OCI-LY7 (cell line): Measurements from ENCODE around the gene METTL18. TPM values are rescaled to one million over a fixed set of nuclear protein-coding genes. Genes with fewer than 3 reads are reported as not detected.

Experiments used
- BruUV-seq: library from RNA; stranded (reverse); fragments of 400-500 nt; replicated peaks from 2 replicates; lab custom pipeline; 2021; lab: Mats Ljungman, UMichigan
- CTCF ChIA-PET: fragments of 300-600 bp; sonication (Branson Sonifier 250); formaldehyde crosslinking; loops from one replicate; lab custom pipeline; 2022; ENCODE audit warnings: antibody characterized with exemption; ENCODE audit not compliant: unreplicated experiment; lab: Charles Lee
- POLR2A ChIA-PET: fragments of 300-600 bp; sonication (Branson Sonifier 250); formaldehyde crosslinking; loops from one replicate; lab custom pipeline; 2022; ENCODE audit warnings: antibody characterized with exemption; lab: Charles Lee
- DNase-seq: peaks from one replicate; pipeline ENCODE4 v3.0.0-alpha.2; 2015; ENCODE audit warnings: low spot score
- H2AFZ ChIP-seq: fragments of 200-600 bp; sonication (generic), shearing (Covaris generic); 2 replicates; pipeline ENCODE4 v1.6.1; 2014; ENCODE audit warnings: mild to moderate bottlenecking, antibody characterized with exemption, low read length, moderate library complexity
- H3K27ac ChIP-seq: fragments of 200-600 bp; sonication (generic); 2 replicates; pipeline ENCODE4 v1.5.1; 2014; ENCODE audit warnings: mixed run types, low read depth, mild to moderate bottlenecking, moderate library complexity, low read length, inconsistent platforms; ENCODE audit not compliant: poor library complexity, severe bottlenecking
- H3K36me3 ChIP-seq: fragments of 200-600 bp; sonication (generic); 2 replicates; pipeline ENCODE4 v1.6.1; 2014; ENCODE audit warnings: mild to moderate bottlenecking, antibody characterized with exemption, low read length, moderate library complexity, mixed read lengths; ENCODE audit not compliant: insufficient read depth
- H3K4me1 ChIP-seq: fragments of 200-600 bp; sonication (generic); 2 replicates; pipeline ENCODE4 v1.5.1; 2014; ENCODE audit warnings: mild to moderate bottlenecking, low read length; ENCODE audit not compliant: insufficient read depth, poor library complexity, severe bottlenecking
- H3K4me2 ChIP-seq: fragments of 200-600 bp; sonication (generic); 2 replicates; pipeline ENCODE4 v1.6.1; 2014; ENCODE audit warnings: mild to moderate bottlenecking, low read length
- H3K4me3 ChIP-seq: fragments of 200-600 bp; sonication (generic); 2 replicates; pipeline ENCODE4 v1.5.1; 2014; ENCODE audit warnings: mild to moderate bottlenecking, low read depth, low read length; ENCODE audit not compliant: poor library complexity, severe bottlenecking
- H3K79me2 ChIP-seq: fragments of 200-600 bp; sonication (generic); 2 replicates; pipeline ENCODE4 v1.6.1; 2016; ENCODE audit warnings: low read depth, mild to moderate bottlenecking, low read length, moderate library complexity, mixed read lengths; ENCODE audit not compliant: insufficient read depth
- H3K9me2 ChIP-seq: fragments of 200-600 bp; sonication (generic); 2 replicates; pipeline ENCODE4 v1.6.1; 2016; ENCODE audit warnings: mild to moderate bottlenecking, low read length, mixed read lengths; ENCODE audit not compliant: insufficient read depth
- H3K9me3 ChIP-seq: fragments of 200-600 bp; sonication (generic); 2 replicates; pipeline ENCODE4 v1.6.1; 2014; ENCODE audit warnings: mild to moderate bottlenecking, mixed run types, low read length, mixed read lengths
- H4K20me1 ChIP-seq: fragments of 200-600 bp; sonication (generic); 2 replicates; pipeline ENCODE4 v1.6.1; 2014; ENCODE audit warnings: mild to moderate bottlenecking, antibody characterized with exemption, low read length, moderate library complexity, mixed read lengths; ENCODE audit not compliant: insufficient read depth
- CTCF ChIP-seq: fragments of 200-600 bp; sonication (generic); conservative IDR thresholded peaks from 2 replicates; pipeline ENCODE4 v1.5.1; 2014; ENCODE audit warnings: mild to moderate bottlenecking, antibody characterized with exemption, low read length, moderate library complexity, mixed read lengths
- EZH2phosphoT487 ChIP-seq: fragments of 200-600 bp; sonication (generic); IDR thresholded peaks from 2 replicates; pipeline ENCODE4 v1.6.1; 2018; ENCODE audit warnings: low read depth, borderline replicate concordance, mild to moderate bottlenecking, mixed run types, antibody characterized with exemption, low read length, moderate library complexity, mixed read lengths
- intact Hi-C: fragments of 100-400 bp; cut with micrococcal nuclease; formaldehyde crosslinking; loops from one replicate; pipeline ENCODE4 v1.10.0; 2022; ENCODE audit not compliant: unreplicated experiment
- total RNA-seq, 2 experiments: library from RNA; depleted of rRNA in 1 of 2; stranded (reverse); fragments of >200 nt in 1 of 2; shearing (Covaris generic) in 1 of 2; gene quantifications; 2 replicates each; pipeline ENCODE4 v1.2.3, GENCODE V29; 2014 to 2022

Gene METTL18
- total RNA-seq, 2 experiments from 2014 or later = 8.7 to 12.6 TPM

GRCh38 chr1:169745015-169745861, 49.5 kb downstream of the METTL18 start:
- no peak overlapping the region for H3K4me3 ChIP-seq
- no peaks in the 10 kb centered on the region for H3K9me3 ChIP-seq
- ChIA-PET POLR2A (no interaction called here), CTCF (no interaction called here)
- intact Hi-C loops = no loop called here
- TF ChIP-seq EZH2phosphoT487 (no peak), CTCF (no peak)
- no peaks in the 10 kb centered on the region for H3K9me2 ChIP-seq
- H2AFZ ChIP-seq = no peak overlapping the region
- no peaks in the 10 kb centered on the region for H4K20me1 ChIP-seq
- H3K4me2 ChIP-seq = no peak overlapping the region
- no peaks in the 10 kb centered on the region for H3K79me2 ChIP-seq
- H3K36me3 ChIP-seq = no peaks in the 10 kb centered on the region
- BruUV-seq = no TSS peak
- H3K27ac ChIP-seq = no peak overlapping the region
- DNase-seq = no peak
- H3K4me1 ChIP-seq = no peaks in the 10 kb centered on the region

Other genes with a start within 250 kb of the METTL18 start
- not detected in 2 replicates for gene F5, start 208.4 kb downstream of the METTL18 start, total RNA-seq (2014; rRNA removed; shearing (Covaris generic))
- gene F5, start 208.4 kb downstream of the METTL18 start, total RNA-seq (2022) = not detected in 2 replicates
- not detected in 2 replicates for gene SELP, start 164.8 kb downstream of the METTL18 start, total RNA-seq (2014; rRNA removed; shearing (Covaris generic))
- not detected in 2 replicates for gene SELP, start 164.8 kb downstream of the METTL18 start, total RNA-seq (2022)
- gene SELL, start 83.3 kb downstream of the METTL18 start, total RNA-seq (2014; rRNA removed; shearing (Covaris generic)) = 0.16 and 0.46 TPM in 2 replicates
- 1.5 and 2.2 TPM in 2 replicates for gene SELL, start 83.3 kb downstream of the METTL18 start, total RNA-seq (2022)
- gene SELE, start 60.8 kb downstream of the METTL18 start, total RNA-seq (2014; rRNA removed; shearing (Covaris generic)) = not detected in 2 replicates
- gene SELE, start 60.8 kb downstream of the METTL18 start, total RNA-seq (2022) = not detected in 2 replicates
- 5.9 and 7.3 TPM in 2 replicates for gene SCYL3, start 99.0 kb upstream of the METTL18 start, total RNA-seq (2014; rRNA removed; shearing (Covaris generic))
- gene SCYL3, start 99.0 kb upstream of the METTL18 start, total RNA-seq (2022) = 6.2 and 7.6 TPM in 2 replicates